Measurements from ENCODE around the gene CKAP5. TPM values are rescaled to one million over a fixed set of nuclear protein-coding genes. Genes with fewer than 3 reads are reported as not detected.
"Not testable (repeated sequence)": the region's sequence is repeated elsewhere in the genome, so short reads cannot be mapped to it uniquely, and the experiment has no call there.

CKAP5 gene
- total RNA-seq, 1 donor from 2014 or later, result 247 TPM

- H3K36me3 Mint-ChIP-seq, result no peaks in the 10 kb centered on the region
- TF ChIP-seq CTCF (IDR thresholded peaks at IDR 0.05) (no peak), EZH2phosphoT487 (IDR thresholded peaks at IDR 0.05) (no peak), EZH2 (IDR thresholded peaks at IDR 0.05) (no peak)
- no peak within 1 kb of the TSS for H3K4me3 ChIP-seq
- H3K4me2 ChIP-seq, result no peak within 1 kb of the TSS
- no peaks in the 10 kb centered on the region for H3K36me3 ChIP-seq
- no peak within 1 kb of the TSS for H2AFZ ChIP-seq (replicated peaks)
- no peak for DNase-seq (ENCODE audit: low spot score)
- no peaks in the 10 kb centered on the region for H3K9me3 ChIP-seq (ENCODE audit: low read depth)
- H3K4me3 Mint-ChIP-seq, result no peak within 1 kb of the TSS
- H3K4me1 Mint-ChIP-seq, result peaks cover 8% of the 10 kb centered on the region
- H4K20me1 ChIP-seq (ENCODE audit: low read depth), result no peaks in the 10 kb centered on the region
- peaks cover 10% of the 10 kb centered on the region for H3K27me3 Mint-ChIP-seq (ENCODE audit: insufficient read depth, low read depth)
- no peaks in the 10 kb centered on the region for H3K79me2 ChIP-seq (ENCODE audit: low read depth)
- no peaks in the 10 kb centered on the region for H3F3A ChIP-seq (ENCODE audit: low read depth)
- no peak within 1 kb of the TSS for H3K27ac Mint-ChIP-seq
- H3K4me1 ChIP-seq, result no peaks in the 10 kb centered on the region
- no peak within 1 kb of the TSS for H3K9ac ChIP-seq
- H3K27me3 ChIP-seq, result no peaks in the 10 kb centered on the region
- no peaks in the 10 kb centered on the region for H3K9me3 Mint-ChIP-seq
- H3K27ac ChIP-seq, result no peak within 1 kb of the TSS
These were observed 127.0 kb downstream of the CKAP5 start, which contains the start of gene F2 for GRCh38 chr11:46719048-46719542. Gene F2, plus strand, starts transcription at chr11:46719213. Its CDS starts 23 bp downstream, at chr11:46719236.

GRCh38 chr11:46718155-46719019 lies 127.7 kb downstream of the CKAP5 start:
- H3K4me3 Mint-ChIP-seq, result no peak overlapping the region
- DNase-seq (ENCODE audit: low spot score), result no peak

GRCh38 chr11:46717825-46718154 lies 128.3 kb downstream of the CKAP5 start:
- H3K4me3 ChIP-seq; H2AFZ ChIP-seq (replicated peaks); H3K4me3 Mint-ChIP-seq; H3K27ac Mint-ChIP-seq; DNase-seq (ENCODE audit: low spot score); H3K36me3 Mint-ChIP-seq; H3K27ac ChIP-seq; H4K20me1 ChIP-seq (ENCODE audit: low read depth); H3K4me2 ChIP-seq; H3K4me1 ChIP-seq; H3F3A ChIP-seq (ENCODE audit: low read depth); H3K9me3 Mint-ChIP-seq; H3K79me2 ChIP-seq (ENCODE audit: low read depth); H3K36me3 ChIP-seq; H3K9me3 ChIP-seq (ENCODE audit: low read depth); H3K27me3 ChIP-seq; H3K9ac ChIP-seq; H3K4me1 Mint-ChIP-seq: not testable (repeated sequence)
- H3K27me3 Mint-ChIP-seq (ENCODE audit: insufficient read depth, low read depth), result peaks cover 10% of the 10 kb centered on the region

More at GRCh38 chr11:46718155-46719019, 127.7 kb downstream of the CKAP5 start:
- Histone ChIP-seq H3K27me3 (no peaks in the 10 kb centered on the region), H4K20me1 (ENCODE audit: low read depth) (no peaks in the 10 kb centered on the region), H3K27ac (no peak overlapping the region), H3F3A (ENCODE audit: low read depth) (no peaks in the 10 kb centered on the region), H3K4me2 (no peak overlapping the region), H3K4me3 (no peak overlapping the region), H3K79me2 (ENCODE audit: low read depth) (no peaks in the 10 kb centered on the region), H3K36me3 (no peaks in the 10 kb centered on the region), H2AFZ (replicated peaks) (no peak overlapping the region), H3K9me3 (ENCODE audit: low read depth) (no peaks in the 10 kb centered on the region), H3K4me1 (no peaks in the 10 kb centered on the region), H3K9ac (no peak overlapping the region)
- H3K27me3 Mint-ChIP-seq (ENCODE audit: insufficient read depth, low read depth), result peaks cover 10% of the 10 kb centered on the region
- no peak overlapping the region for H3K27ac Mint-ChIP-seq
- no peaks in the 10 kb centered on the region for H3K36me3 Mint-ChIP-seq
- H3K9me3 Mint-ChIP-seq, result no peaks in the 10 kb centered on the region
- TF ChIP-seq CTCF (IDR thresholded peaks at IDR 0.05), result no peak
- TF ChIP-seq EZH2phosphoT487 (IDR thresholded peaks at IDR 0.05), result no peak
- no peak for TF ChIP-seq EZH2 (IDR thresholded peaks at IDR 0.05)
- H3K4me1 Mint-ChIP-seq, result peaks cover 5% of the 10 kb centered on the region

All from neural progenitor cell (in vitro differentiated cells).